Fibroblast of skin of right quadriceps (primary cell): ENCODE data around the gene PCP2.

Experiments used
- DNase-seq: peaks from one replicate; pipeline ENCODE4 v3.0.0-alpha.2; 2013

Gene PCP2

GRCh38 chr19:7596211-7596937 is 37.1 kb downstream of the PCP2 start:
- no peak for DNase-seq

GRCh38 chr19:7595466-7596133 is 37.9 kb downstream of the PCP2 start, which contains the start of gene CAMSAP3:
TSS of gene CAMSAP3 (plus strand) at chr19:7595863. CDS start at chr19:7596003, 140 bp downstream.
- peak; percentile 13 for DNase-seq

DNA sequence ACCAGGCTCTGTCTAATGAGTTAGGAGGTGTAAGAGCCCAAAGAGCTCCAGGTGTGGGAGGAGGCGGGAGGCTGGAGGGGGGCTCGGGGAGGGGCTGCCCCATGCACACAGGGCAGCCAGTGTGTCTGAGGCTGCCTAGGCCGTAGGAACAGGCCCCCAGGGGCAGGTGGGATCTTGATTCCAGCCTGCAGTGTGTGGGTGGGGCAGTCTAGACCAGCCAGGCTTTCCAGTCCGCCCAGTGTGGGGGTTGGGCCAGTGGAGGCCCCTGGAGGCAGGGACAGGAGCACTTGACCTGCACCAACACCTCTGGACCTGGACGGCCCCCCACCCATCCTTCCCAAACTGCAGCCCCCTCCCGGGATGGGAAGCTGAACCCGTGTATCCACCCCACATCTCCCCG is 43.3 kb downstream of the PCP2 start:
- DNase-seq, result no peak

DNA sequence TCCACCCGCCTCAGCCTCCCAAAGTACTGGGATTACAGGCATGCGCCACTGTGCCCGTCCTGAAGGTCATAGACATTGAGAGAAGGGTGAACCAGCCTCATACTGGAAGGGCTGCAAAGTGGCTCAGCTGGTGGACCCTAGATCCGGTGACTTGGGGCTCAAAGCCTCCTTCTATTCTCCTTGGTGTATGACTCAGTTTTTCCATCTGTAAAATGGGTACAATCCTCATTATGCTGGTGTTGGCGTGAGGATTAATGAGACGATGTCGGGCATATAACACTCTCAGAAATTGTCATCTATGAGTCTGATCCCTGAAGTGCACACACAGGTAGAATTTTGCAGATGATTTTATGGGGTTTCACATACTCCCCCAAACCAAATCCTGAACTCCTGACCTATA is 43.7 kb downstream of the PCP2 start:
- no peak for DNase-seq

DNA sequence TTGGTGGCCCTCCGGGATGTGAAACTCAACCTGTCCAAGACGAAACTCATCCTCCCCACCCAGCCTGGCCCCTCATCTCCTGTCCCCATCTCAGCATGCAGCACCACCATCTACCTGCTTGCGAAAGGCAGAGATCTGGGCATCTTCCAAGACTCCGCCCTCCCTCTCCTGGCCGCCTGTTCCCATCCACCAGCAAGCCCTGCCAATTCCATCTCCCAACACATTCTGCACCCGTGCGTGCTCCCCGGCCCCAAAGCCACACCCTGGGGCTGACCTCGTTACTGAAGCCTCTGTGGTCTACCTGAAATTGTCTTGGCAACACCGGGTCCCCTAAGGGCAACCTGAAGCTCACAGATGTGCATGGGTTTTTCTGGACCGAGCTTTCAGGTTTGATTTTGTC is 51.1 kb downstream of the PCP2 start:
- DNase-seq, result no peak
